Measurements from ENCODE around the gene TBC1D5.

Gene TBC1D5

DNA sequence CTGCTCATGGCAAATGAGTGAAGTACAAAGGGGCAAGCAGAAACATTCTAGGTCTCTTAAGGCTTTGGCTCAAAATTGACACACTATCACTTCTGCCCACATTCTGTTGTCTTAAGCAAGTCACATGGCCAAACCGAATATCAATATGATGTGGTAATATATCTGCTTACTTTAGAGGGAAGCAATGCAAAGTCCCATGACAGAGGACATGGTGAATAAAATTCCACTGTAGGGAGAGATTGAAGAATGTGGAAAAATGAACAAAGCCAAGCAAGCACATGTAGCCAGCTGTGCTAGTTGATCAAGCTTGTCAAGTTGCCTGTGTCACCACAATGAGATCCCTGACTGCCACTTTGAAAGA is 11.2 kb upstream of the TBC1D5 start:
- H3K27ac ChIP-seq, result no peak overlapping the region
- TF ChIP-seq CTCF (conservative IDR thresholded peaks at IDR 0.05), result no peak

DNA sequence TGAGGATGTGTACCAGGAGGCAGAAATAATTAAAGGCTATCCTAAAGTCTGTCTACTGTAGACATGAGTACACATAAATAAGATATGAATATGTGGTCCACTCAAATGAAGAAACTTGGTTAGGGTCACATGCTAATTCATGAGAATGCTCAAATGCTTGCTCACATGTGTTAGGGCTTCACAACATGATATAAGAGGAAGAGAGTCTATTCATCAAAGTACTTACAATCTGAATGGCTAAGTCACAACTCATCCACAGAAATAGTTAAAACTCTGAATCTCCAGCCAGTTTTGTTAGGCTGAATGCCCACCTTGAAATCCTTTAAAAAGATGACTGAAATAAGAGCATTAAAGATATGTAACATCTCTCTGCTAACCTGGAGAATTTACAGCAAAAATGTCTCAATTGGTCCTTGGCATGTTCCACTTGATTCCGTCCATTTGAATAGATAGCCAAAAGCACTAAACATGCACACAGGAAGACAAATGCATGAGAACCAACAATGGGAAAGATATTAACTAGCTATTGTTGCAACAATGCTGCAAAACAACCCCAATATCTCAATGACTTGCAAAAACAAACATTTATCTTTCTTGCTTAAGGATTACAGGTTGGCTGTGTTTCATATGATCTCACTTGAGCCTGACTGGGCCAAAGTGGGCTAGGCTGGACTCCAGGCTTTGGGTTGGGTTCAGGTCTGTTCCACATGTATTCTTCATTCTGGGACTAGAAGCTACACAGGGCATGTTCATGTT is 10.6 kb upstream of the TBC1D5 start:
- no peak overlapping the region for H3K27ac ChIP-seq
- TF ChIP-seq CTCF (conservative IDR thresholded peaks at IDR 0.05), result no peak

- no peak for TF ChIP-seq CTCF (conservative IDR thresholded peaks at IDR 0.05)
- no peak overlapping the region for H3K27ac ChIP-seq
These were observed 10.0 kb upstream of the TBC1D5 start for GRCh38 chr3:17752436-17752835.

- TF ChIP-seq CTCF (conservative IDR thresholded peaks at IDR 0.05), result no peak
- no peak overlapping the region for H3K27ac ChIP-seq
These were observed 7.4 kb upstream of the TBC1D5 start for GRCh38 chr3:17749705-17750293.

DNA sequence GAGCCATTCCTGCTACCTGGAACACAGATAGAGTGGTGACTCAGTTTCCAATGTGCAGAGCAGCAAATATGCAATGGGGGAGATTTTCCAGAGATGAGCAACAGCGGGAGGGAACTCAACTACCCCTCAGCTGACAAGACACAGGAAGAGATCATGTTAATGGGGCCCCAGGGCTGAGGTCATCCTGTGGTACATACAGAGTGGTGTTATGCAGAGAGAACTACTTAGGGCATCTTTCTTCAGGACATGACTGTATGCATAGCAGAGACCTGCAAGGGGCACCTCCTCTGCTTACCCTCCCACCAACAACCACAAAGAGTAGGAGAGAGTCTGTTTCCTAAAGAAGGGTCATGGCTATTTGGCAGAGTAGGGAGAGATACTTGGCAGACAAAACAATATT is 6.8 kb upstream of the TBC1D5 start:
- no peak for TF ChIP-seq CTCF (conservative IDR thresholded peaks at IDR 0.05)
- no peak overlapping the region for H3K27ac ChIP-seq

DNA sequence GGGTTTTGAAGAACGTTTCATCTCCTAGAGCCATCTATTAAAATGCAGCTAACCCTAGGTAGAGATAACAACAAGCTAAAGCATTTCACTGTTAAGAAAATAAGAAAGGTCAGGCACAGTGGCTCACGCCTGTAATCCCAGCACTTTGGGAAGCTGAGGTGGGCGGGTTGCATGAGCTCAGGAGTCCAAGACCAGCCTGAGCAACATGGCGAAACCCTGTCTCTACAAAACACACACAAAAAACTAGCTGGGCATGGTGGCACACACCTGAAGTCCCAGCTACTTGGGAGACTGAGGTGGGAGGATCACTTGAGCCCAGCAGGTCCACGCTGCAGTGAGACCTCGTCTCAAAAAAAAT is 5.4 kb upstream of the TBC1D5 start:
- no peak overlapping the region for H3K27ac ChIP-seq

More for the DNA sequence above, 5.4 kb upstream of the TBC1D5 start:
- TF ChIP-seq CTCF (conservative IDR thresholded peaks at IDR 0.05), result no peak
